Bronchial epithelial cell (primary cell): Measurements from ENCODE around the gene MYL12B. TPM values are rescaled to one million over a fixed set of nuclear protein-coding genes. Genes with fewer than 3 reads are reported as not detected.

Experiments used
- DNase-seq: peaks from one replicate; pipeline ENCODE4 v3.0.0-alpha.2; 2010; ENCODE audit warnings: low read depth
- FAIRE-seq: peaks from 2 replicates; lab custom pipeline; 2011; peaks lifted over from hg19 to GRCh38; lab: Jason Lieb, UNC
- H3K27me3 ChIP-seq: 2 replicates; pipeline ENCODE4 v1.5.1; 2011; ENCODE audit warnings: low read length; ENCODE audit not compliant: control insufficient read depth, insufficient read depth
- H3K36me3 ChIP-seq: 2 replicates; pipeline ENCODE4 v1.5.1; 2011; ENCODE audit warnings: low read length; ENCODE audit not compliant: control insufficient read depth, insufficient read depth
- H3K4me3 ChIP-seq: 2 replicates; pipeline ENCODE4 v1.5.1; 2011; ENCODE audit warnings: mild to moderate bottlenecking, low read depth, low read length, control low read depth
- total RNA-seq: library from RNA; depleted of rRNA; stranded (reverse); fragments of >200 nt; gene quantifications from 2 replicates; pipeline ENCODE4 v1.2.1, GENCODE V29; 2014
- TF ChIP-seq, protein P1 (sequence below): IDR thresholded peaks from 2 replicates; pipeline ENCODE4 v1.5.1; 2011; ENCODE audit warnings: mild to moderate bottlenecking, moderate library complexity, low read length, control low read depth, inconsistent platforms; ENCODE audit not compliant: insufficient read depth, severe bottlenecking

MYL12B gene
- total RNA-seq, 1 donor from 2014 or later = 649 TPM

DNA sequence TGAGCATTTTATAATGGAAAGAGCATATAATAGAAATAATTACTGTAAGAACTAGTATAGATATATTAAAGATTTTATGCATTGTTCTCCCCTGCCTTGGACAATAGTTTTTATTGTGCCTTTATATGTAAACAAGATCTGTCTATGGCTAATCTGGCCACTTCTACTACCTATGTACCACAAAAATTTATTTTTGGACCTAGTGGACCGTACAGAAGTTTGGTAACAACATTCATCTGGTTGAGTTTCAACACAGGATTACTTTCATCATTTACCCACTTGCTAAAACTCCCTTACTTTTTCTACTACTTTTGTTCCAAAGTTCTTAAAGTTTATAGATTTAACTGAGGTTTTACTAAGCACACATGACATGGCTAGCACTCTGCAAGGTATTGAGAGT is 28.9 kb upstream of the MYL12B start:
- DNase-seq = no peak
- Histone ChIP-seq H3K4me3 (no peak overlapping the region), H3K36me3 (no peaks in the 10 kb centered on the region), H3K27me3 (no peaks in the 10 kb centered on the region)
- TF ChIP-seq, protein P1, sequence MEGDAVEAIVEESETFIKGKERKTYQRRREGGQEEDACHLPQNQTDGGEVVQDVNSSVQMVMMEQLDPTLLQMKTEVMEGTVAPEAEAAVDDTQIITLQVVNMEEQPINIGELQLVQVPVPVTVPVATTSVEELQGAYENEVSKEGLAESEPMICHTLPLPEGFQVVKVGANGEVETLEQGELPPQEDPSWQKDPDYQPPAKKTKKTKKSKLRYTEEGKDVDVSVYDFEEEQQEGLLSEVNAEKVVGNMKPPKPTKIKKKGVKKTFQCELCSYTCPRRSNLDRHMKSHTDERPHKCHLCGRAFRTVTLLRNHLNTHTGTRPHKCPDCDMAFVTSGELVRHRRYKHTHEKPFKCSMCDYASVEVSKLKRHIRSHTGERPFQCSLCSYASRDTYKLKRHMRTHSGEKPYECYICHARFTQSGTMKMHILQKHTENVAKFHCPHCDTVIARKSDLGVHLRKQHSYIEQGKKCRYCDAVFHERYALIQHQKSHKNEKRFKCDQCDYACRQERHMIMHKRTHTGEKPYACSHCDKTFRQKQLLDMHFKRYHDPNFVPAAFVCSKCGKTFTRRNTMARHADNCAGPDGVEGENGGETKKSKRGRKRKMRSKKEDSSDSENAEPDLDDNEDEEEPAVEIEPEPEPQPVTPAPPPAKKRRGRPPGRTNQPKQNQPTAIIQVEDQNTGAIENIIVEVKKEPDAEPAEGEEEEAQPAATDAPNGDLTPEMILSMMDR = no peak
- no peak for FAIRE-seq

DNA sequence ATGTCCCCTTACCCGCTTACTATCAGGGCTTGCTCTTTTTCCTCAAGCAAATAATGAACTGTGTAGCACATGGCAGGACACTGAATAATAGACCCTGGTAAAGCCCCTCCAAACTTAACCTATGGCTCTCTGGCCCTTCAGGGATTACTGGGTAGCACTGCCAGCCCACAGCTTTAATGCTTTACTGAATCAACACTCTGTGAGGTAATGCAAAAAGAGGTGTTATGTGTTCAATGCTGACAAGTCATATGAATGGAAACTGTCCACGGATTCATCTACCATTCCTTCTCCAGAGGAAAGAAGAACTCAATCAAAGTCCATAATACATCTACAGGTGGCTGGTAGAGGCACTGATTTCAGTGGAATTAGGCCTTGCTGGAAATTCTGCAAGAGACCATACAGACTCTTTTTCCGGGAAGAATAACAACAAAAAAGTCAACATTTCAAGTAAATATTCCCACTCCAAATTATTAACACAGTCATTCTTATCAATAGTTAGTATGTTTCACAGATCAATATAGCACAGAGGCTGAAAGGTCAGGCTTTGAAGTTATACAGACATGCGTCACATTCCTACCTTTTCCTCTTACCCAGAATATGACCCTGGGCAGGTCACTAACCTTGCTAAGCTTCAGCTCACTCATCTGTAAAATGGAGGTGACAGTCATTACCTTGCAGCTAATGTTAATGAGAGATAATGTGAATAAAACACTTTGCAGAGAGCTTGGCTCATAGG is 28.3 kb upstream of the MYL12B start:
- FAIRE-seq = no peak
- H3K4me3 ChIP-seq = no peak overlapping the region
- no peaks in the 10 kb centered on the region for H3K27me3 ChIP-seq
- H3K36me3 ChIP-seq = no peaks in the 10 kb centered on the region
- TF ChIP-seq, protein P1 = no peak
- DNase-seq = no peak

DNA sequence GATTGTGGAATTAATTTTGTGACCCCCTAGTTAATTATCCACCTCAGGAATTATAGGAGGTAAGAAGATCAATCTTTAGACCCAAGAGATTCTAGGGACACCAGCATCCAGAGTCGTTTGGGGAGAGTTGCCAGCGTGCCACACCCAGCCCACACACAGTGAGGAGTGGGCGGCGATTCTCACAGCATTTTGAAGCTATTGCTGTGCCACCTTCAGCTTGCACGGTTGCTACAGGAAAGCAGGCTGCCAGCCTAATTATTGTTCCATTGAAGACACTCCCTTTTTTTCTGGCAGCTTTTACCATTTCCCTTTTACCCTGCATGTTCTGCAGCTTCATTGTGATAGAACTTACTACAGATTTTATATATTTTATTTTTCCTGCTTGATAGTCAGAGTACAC is 27.5 kb upstream of the MYL12B start:
- no peak for FAIRE-seq
- Histone ChIP-seq H3K36me3 (no peaks in the 10 kb centered on the region), H3K27me3 (no peaks in the 10 kb centered on the region), H3K4me3 (no peak overlapping the region)
- DNase-seq = no peak
- TF ChIP-seq, protein P1 = no peak

DNA sequence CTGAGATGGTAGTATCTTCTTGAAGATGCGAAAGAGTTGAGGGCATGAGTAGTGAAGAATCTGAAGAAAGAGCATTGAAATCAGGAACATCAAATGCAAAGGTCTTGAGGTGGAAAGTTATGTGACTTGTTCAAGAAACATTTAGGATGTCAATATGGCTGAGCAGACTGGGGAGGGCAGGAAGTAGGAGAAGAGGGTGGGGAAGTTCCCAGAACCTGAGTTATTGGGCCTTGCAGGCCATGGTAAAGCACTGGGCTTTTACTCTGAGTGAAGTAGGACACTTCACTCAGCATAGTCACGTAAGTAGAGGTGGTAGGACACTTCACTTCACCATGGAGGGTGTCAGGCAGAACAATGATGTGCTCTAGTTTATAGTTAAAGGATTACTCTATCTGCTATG is 26.1 kb upstream of the MYL12B start:
- no peaks in the 10 kb centered on the region for H3K36me3 ChIP-seq
- FAIRE-seq (no peak), DNase-seq (no peak)
- TF ChIP-seq, protein P1 = no peak
- H3K27me3 ChIP-seq = no peaks in the 10 kb centered on the region
- H3K4me3 ChIP-seq = no peak overlapping the region

DNA sequence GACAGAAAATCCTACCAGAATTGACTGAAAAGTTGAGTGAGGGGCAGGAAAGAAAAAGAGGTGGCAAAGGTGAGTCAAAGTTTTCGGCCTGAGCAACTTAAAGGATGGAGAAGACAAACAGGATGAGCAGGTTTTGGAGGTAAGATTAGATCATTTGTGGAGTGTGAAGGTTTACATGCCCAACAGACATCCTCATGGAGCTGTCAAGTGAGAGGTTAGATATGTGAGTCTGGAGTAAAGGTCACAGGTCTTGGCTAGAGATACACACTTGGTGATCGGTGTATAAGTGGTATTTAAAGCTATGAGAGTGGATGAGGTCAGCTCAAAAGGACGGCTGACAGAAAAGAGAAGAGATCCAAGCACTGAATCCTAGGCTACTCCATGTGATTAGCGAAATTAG is 25.5 kb upstream of the MYL12B start:
- Histone ChIP-seq H3K4me3 (no peak overlapping the region), H3K36me3 (no peaks in the 10 kb centered on the region), H3K27me3 (no peaks in the 10 kb centered on the region)
- TF ChIP-seq, protein P1 = no peak
- FAIRE-seq (no peak), DNase-seq (peak; percentile 60)

DNA sequence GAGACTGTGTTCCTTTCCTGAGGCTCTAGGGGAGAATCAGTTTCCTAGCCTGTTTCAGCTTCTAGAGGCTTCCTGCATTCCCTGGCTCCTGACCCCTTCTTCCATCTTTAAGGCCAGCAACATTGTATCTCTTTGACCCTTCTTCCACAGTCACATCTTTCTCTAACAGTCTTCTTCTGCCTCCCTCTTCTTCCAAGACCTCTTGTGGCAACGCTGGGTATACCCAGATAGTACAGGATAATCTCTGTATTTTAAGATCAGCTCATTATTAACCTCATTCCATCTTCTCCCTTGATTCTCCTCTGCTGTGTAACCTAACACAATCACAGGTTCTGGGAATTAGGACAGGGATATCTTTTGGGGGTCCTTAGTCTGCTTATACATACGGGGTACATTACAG is 23.2 kb upstream of the MYL12B start:
- DNase-seq = no peak
- Histone ChIP-seq H3K27me3 (no peaks in the 10 kb centered on the region), H3K4me3 (no peak overlapping the region), H3K36me3 (no peaks in the 10 kb centered on the region)
- no peak for FAIRE-seq
- TF ChIP-seq, protein P1 = peak; percentile 4
